ENCODE data around the gene GPR151. TPM values are rescaled to one million over a fixed set of nuclear protein-coding genes. Genes with fewer than 3 reads are reported as not detected.
A peak's percentile ranks its signal among the peaks of the same experiment; 100 is the strongest.

GPR151 gene
- total and polyA plus RNA-seq, 5 donors from 2014 or later = 0.13 TPM; not detected in 4

DNA sequence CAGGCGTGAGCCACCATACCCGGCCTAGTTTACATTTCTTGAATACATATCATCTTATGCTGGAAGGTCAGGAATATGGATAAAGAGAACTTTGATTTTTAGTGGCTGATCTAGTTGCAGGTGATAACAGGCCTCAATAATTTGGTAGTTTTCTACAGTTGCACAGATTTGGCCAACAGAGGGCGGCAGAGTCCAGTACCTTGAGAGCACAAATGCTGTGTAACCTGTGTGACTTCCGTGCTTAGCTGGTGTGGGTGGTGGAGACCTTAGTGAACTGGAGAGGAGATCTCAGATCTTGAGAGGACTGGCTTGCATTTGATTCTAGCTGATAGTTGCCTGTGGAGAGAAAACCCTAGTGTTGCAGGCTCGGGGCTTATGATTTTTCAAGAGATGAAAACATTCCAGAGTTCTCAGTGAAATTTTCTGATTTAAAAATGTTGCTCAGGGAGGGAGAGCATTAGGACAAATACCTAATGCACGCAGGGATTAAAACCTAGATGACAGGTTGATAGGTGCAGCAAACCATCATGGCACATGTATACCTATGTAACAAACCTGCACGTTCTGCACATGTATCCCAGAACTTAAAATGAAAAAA is 17.4 kb upstream of the GPR151 start:
- Histone ChIP-seq H3K9me3 (ENCODE audit: control insufficient read depth in 2 of 2, low read length in 2 of 2) (no peaks in the 10 kb centered on the region), H3K27me3 (ENCODE audit: control insufficient read depth, insufficient read depth, low read length) (peaks cover under 1% of the 10 kb centered on the region), H3K27ac (ENCODE audit: insufficient read depth, low read length, poor library complexity, severe bottlenecking) (no peak overlapping the region), H3K4me1 (ENCODE audit: control insufficient read depth, insufficient read depth, low read length, poor library complexity, severe bottlenecking) (no peaks in the 10 kb centered on the region), H3K36me3 (ENCODE audit: control insufficient read depth, insufficient read depth, low read length) (no peaks in the 10 kb centered on the region), H3K4me3 (ENCODE audit: low read depth, low read length) (no peak overlapping the region)
- Mint-ChIP-seq H3K9me3 (no peaks in the 10 kb centered on the region), H3K4me1 (peaks cover 0 to 5% (median 2%) of the 10 kb centered on the region in 4 donors), H3K4me3 (no peak overlapping the region), H3K27me3 (no peaks in the 10 kb centered on the region), H3K27ac (no peak overlapping the region), H3K36me3 (no peaks in the 10 kb centered on the region)
- ATAC-seq (ENCODE audit: low read depth in 2 of 2) = peak; percentile 84 to 91
- DNase-seq = peak; percentile 43 to 80 (median 59)

GRCh38 chr5:146529984-146530383 is 14.0 kb upstream of the GPR151 start:
- H3K27ac ChIP-seq (ENCODE audit: insufficient read depth, low read length, poor library complexity, severe bottlenecking) = no peak overlapping the region
- no peaks in the 10 kb centered on the region for H3K9me3 Mint-ChIP-seq
- H3K4me3 ChIP-seq (ENCODE audit: low read depth, low read length) = no peak overlapping the region
- no peaks in the 10 kb centered on the region for H3K36me3 Mint-ChIP-seq
- no peaks in the 10 kb centered on the region for H3K9me3 ChIP-seq (ENCODE audit: control insufficient read depth in 2 of 2, low read length in 2 of 2)
- H3K4me1 ChIP-seq (ENCODE audit: control insufficient read depth, insufficient read depth, low read length, poor library complexity, severe bottlenecking) = no peaks in the 10 kb centered on the region
- H3K4me3 Mint-ChIP-seq = no peak overlapping the region
- no peaks in the 10 kb centered on the region for H3K36me3 ChIP-seq (ENCODE audit: control insufficient read depth, insufficient read depth, low read length)
- H3K27me3 ChIP-seq (ENCODE audit: control insufficient read depth, insufficient read depth, low read length) = peaks cover 3% of the 10 kb centered on the region
- peaks cover 0 to 5% (median 2%) of the 10 kb centered on the region in 4 donors for H3K4me1 Mint-ChIP-seq
- peaks cover 16% of the 10 kb centered on the region for H3K27me3 Mint-ChIP-seq
- DNase-seq (peak in 1 of 3 donors; percentile 47), ATAC-seq (ENCODE audit: low read depth in 2 of 2) (no peak)
- H3K27ac Mint-ChIP-seq = no peak overlapping the region

- ATAC-seq (ENCODE audit: low read depth in 2 of 2) (no peak), DNase-seq (no peak)
- H3K4me1 ChIP-seq (ENCODE audit: control insufficient read depth, insufficient read depth, low read length, poor library complexity, severe bottlenecking) = no peaks in the 10 kb centered on the region
- Mint-ChIP-seq H3K4me3 (no peak overlapping the region), H3K27ac (no peak overlapping the region), H3K36me3 (no peaks in the 10 kb centered on the region), H3K27me3 (peaks cover 16% of the 10 kb centered on the region), H3K4me1 (peaks cover 0 to 2% (median under 1%) of the 10 kb centered on the region in 4 donors), H3K9me3 (no peaks in the 10 kb centered on the region)
- no peaks in the 10 kb centered on the region for H3K36me3 ChIP-seq (ENCODE audit: control insufficient read depth, insufficient read depth, low read length)
- no peaks in the 10 kb centered on the region for H3K9me3 ChIP-seq (ENCODE audit: control insufficient read depth in 2 of 2, low read length in 2 of 2)
- H3K27ac ChIP-seq (ENCODE audit: insufficient read depth, low read length, poor library complexity, severe bottlenecking) = no peak overlapping the region
- peaks cover 8% of the 10 kb centered on the region for H3K27me3 ChIP-seq (ENCODE audit: control insufficient read depth, insufficient read depth, low read length)
- H3K4me3 ChIP-seq (ENCODE audit: low read depth, low read length) = no peak overlapping the region
Measured at GRCh38 chr5:146528236-146528635, 12.2 kb upstream of the GPR151 start.

DNA sequence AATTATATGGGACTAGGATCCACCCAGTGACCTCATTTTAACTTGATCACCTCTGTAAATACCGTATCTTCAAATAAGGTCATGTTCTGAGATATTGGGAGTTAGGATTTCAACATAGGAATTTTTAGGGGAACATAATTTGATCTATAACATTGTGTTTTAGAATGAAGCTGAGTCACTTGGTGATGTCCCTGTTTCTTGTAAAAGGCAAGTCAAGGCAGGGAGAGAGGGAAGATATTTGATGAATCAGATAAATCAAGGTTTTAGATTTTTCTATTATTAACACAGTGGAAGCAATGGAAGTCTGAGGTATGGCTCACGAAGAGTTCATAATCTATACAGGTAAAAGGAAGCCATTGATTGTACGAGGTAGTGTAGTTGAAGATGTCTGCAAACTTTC is 11.8 kb upstream of the GPR151 start:
- Mint-ChIP-seq H3K36me3 (no peaks in the 10 kb centered on the region), H3K27ac (no peak overlapping the region)
- no peak overlapping the region for H3K27ac ChIP-seq (ENCODE audit: insufficient read depth, low read length, poor library complexity, severe bottlenecking)

DNA sequence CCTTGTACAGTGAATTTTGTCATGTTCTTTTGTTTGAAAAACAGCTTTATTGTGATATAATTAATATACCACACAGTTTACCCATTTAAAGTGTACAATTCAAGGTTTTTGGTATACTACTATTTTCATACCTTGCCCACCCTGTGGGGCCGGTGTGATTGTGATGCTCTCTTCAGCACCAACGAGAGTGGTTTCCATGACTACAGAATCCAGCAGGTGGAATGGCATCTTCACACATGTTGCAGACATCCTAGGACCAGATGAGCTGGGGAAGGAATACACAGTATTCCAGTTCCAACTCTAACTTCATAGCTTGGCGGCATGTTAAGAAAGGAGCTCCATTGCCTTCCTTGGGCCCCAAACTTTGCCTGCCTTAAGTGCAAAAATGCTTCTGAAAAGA is 7.7 kb upstream of the GPR151 start:
- H3K4me1 Mint-ChIP-seq = no peaks in the 10 kb centered on the region
- H3K36me3 ChIP-seq (ENCODE audit: control insufficient read depth, insufficient read depth, low read length) = no peaks in the 10 kb centered on the region
- peaks cover 28% of the 10 kb centered on the region for H3K27me3 Mint-ChIP-seq
- H3K9me3 ChIP-seq (ENCODE audit: control insufficient read depth in 2 of 2, low read length in 2 of 2) = no peaks in the 10 kb centered on the region
- no peak overlapping the region for H3K27ac ChIP-seq (ENCODE audit: insufficient read depth, low read length, poor library complexity, severe bottlenecking)
- no peak overlapping the region for H3K27ac Mint-ChIP-seq
- no peaks in the 10 kb centered on the region for H3K36me3 Mint-ChIP-seq
- no peak overlapping the region for H3K4me3 ChIP-seq (ENCODE audit: low read depth, low read length)
- peaks cover 8% of the 10 kb centered on the region for H3K27me3 ChIP-seq (ENCODE audit: control insufficient read depth, insufficient read depth, low read length)
- DNase-seq = no peak
- no peaks in the 10 kb centered on the region for H3K4me1 ChIP-seq (ENCODE audit: control insufficient read depth, insufficient read depth, low read length, poor library complexity, severe bottlenecking)
- no peaks in the 10 kb centered on the region for H3K9me3 Mint-ChIP-seq
- no peak for ATAC-seq (ENCODE audit: low read depth in 2 of 2)
- no peak overlapping the region for H3K4me3 Mint-ChIP-seq

More for the DNA sequence above, 11.8 kb upstream of the GPR151 start:
- ATAC-seq (ENCODE audit: low read depth in 2 of 2) = no peak
- Histone ChIP-seq H3K4me1 (ENCODE audit: control insufficient read depth, insufficient read depth, low read length, poor library complexity, severe bottlenecking) (no peaks in the 10 kb centered on the region), H3K4me3 (ENCODE audit: low read depth, low read length) (no peak overlapping the region), H3K36me3 (ENCODE audit: control insufficient read depth, insufficient read depth, low read length) (no peaks in the 10 kb centered on the region), H3K27me3 (ENCODE audit: control insufficient read depth, insufficient read depth, low read length) (peaks cover 8% of the 10 kb centered on the region), H3K9me3 (ENCODE audit: control insufficient read depth in 2 of 2, low read length in 2 of 2) (no peaks in the 10 kb centered on the region)
- no peaks in the 10 kb centered on the region for H3K9me3 Mint-ChIP-seq
- H3K4me1 Mint-ChIP-seq = no peaks in the 10 kb centered on the region
- no peak for DNase-seq
- peaks cover 16% of the 10 kb centered on the region for H3K27me3 Mint-ChIP-seq
- no peak overlapping the region for H3K4me3 Mint-ChIP-seq

DNA sequence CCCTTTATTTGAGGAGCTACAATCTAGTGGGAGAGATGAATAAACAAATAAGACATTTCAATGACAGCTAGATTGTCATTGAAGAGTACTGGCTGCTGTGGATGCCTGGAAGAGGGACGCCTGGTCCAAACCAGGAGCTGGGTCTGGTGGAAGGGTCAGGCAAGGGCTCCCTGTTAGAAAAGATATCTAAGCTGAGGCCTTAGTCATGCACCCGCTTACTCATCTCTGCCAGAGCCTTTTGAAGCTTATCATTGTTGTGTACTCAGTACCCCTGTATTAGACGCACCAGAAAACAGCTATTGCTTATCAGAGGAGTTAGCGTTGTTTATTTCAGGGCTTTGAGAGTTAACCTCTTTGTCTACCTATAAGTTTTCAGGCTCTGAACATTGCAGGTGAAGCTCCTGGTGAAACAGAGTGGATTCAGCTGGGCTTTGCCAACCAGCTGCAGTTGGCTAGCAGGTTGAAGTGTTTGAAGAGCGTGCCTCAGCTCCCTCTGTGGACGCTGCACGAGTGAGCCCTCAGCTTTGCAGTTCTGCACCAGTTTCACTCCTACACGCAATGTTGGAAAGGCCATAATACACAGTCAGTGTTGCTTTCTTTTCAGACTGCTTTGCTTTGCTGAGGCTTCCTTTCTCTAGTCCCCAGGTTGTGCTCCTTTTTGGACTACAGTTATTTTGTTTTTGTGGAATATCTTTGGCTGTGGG is 5.6 kb upstream of the GPR151 start:
- Histone ChIP-seq H3K4me3 (ENCODE audit: low read depth, low read length) (no peak overlapping the region), H3K4me1 (ENCODE audit: control insufficient read depth, insufficient read depth, low read length, poor library complexity, severe bottlenecking) (no peaks in the 10 kb centered on the region), H3K36me3 (ENCODE audit: control insufficient read depth, insufficient read depth, low read length) (no peaks in the 10 kb centered on the region), H3K9me3 (ENCODE audit: control insufficient read depth in 2 of 2, low read length in 2 of 2) (no peaks in the 10 kb centered on the region), H3K27ac (ENCODE audit: insufficient read depth, low read length, poor library complexity, severe bottlenecking) (no peak overlapping the region), H3K27me3 (ENCODE audit: control insufficient read depth, insufficient read depth, low read length) (peaks cover 5% of the 10 kb centered on the region)
- H3K36me3 Mint-ChIP-seq = no peaks in the 10 kb centered on the region
- H3K4me3 Mint-ChIP-seq = no peak overlapping the region
- H3K27me3 Mint-ChIP-seq = peaks cover 23% of the 10 kb centered on the region
- H3K9me3 Mint-ChIP-seq = no peaks in the 10 kb centered on the region
- ATAC-seq (ENCODE audit: low read depth in 2 of 2) (no peak), DNase-seq (no peak)
- H3K27ac Mint-ChIP-seq = no peak overlapping the region
- H3K4me1 Mint-ChIP-seq = no peaks in the 10 kb centered on the region

- Mint-ChIP-seq H3K27ac (peak overlapping the region in 1 of 3 donors; percentile 39), H3K27me3 (peaks cover 19% of the 10 kb centered on the region), H3K9me3 (no peaks in the 10 kb centered on the region), H3K4me1 (no peaks in the 10 kb centered on the region), H3K36me3 (no peaks in the 10 kb centered on the region), H3K4me3 (no peak overlapping the region)
- Histone ChIP-seq H3K9me3 (ENCODE audit: control insufficient read depth in 2 of 2, low read length in 2 of 2) (no peaks in the 10 kb centered on the region), H3K4me1 (ENCODE audit: control insufficient read depth, insufficient read depth, low read length, poor library complexity, severe bottlenecking) (no peaks in the 10 kb centered on the region), H3K36me3 (ENCODE audit: control insufficient read depth, insufficient read depth, low read length) (no peaks in the 10 kb centered on the region), H3K4me3 (ENCODE audit: low read depth, low read length) (no peak overlapping the region), H3K27me3 (ENCODE audit: control insufficient read depth, insufficient read depth, low read length) (peaks cover 5% of the 10 kb centered on the region), H3K27ac (ENCODE audit: insufficient read depth, low read length, poor library complexity, severe bottlenecking) (no peak overlapping the region)
- ATAC-seq (ENCODE audit: low read depth in 2 of 2) (no peak), DNase-seq (no peak)
Measured at GRCh38 chr5:146520731-146521130, 4.7 kb upstream of the GPR151 start.

GRCh38 chr5:146519554-146519953 is 3.6 kb upstream of the GPR151 start:
- Histone ChIP-seq H3K9me3 (ENCODE audit: control insufficient read depth in 2 of 2, low read length in 2 of 2) (no peaks in the 10 kb centered on the region), H3K36me3 (ENCODE audit: control insufficient read depth, insufficient read depth, low read length) (no peaks in the 10 kb centered on the region), H3K27ac (ENCODE audit: insufficient read depth, low read length, poor library complexity, severe bottlenecking) (no peak overlapping the region), H3K4me1 (ENCODE audit: control insufficient read depth, insufficient read depth, low read length, poor library complexity, severe bottlenecking) (no peaks in the 10 kb centered on the region), H3K27me3 (ENCODE audit: control insufficient read depth, insufficient read depth, low read length) (peaks cover 5% of the 10 kb centered on the region), H3K4me3 (ENCODE audit: low read depth, low read length) (no peak overlapping the region)
- Mint-ChIP-seq H3K27ac (peak overlapping the region in 1 of 3 donors; percentile 61), H3K4me3 (no peak overlapping the region), H3K4me1 (no peaks in the 10 kb centered on the region), H3K27me3 (peaks cover 12% of the 10 kb centered on the region), H3K9me3 (no peaks in the 10 kb centered on the region), H3K36me3 (no peaks in the 10 kb centered on the region)
- DNase-seq = no peak
- no peak for ATAC-seq (ENCODE audit: low read depth in 2 of 2)
